A549 (cell line): ENCODE measurements around the gene KPNA6. TPM values are rescaled to one million over a fixed set of nuclear protein-coding genes. Genes with fewer than 3 reads are reported as not detected.

ENCODE experiments used
- ATAC-seq, 2 experiments: fragments of 200-7000 bp in 1 of 2; fragments of >200 bp in 1 of 2; cut with Nextera tagmentation in 1 of 2; cut with Tn5 transposase in 1 of 2; 3 replicates each; pipeline versions ENCODE4 v1.8.0 to v1.9.1; 2018 to 2020; ENCODE audit warnings: mild to moderate bottlenecking in 1 of 2, moderate library complexity in 1 of 2
- CTCF ChIA-PET: fragments of 300-600 bp; sonication (Branson Sonifier 250); formaldehyde crosslinking; extraction: SDS; loops from one replicate; lab custom pipeline; 2021; ENCODE audit warnings: antibody characterized with exemption, inconsistent platforms; lab: Yijun Ruan, JAX
- POLR2A ChIA-PET: fragments of 350-600 bp; formaldehyde crosslinking; extraction: SDS; loops from one replicate; lab custom pipeline; 2021; ENCODE audit warnings: antibody characterized with exemption, inconsistent platforms; lab: Yijun Ruan, JAX
- DNase-seq, 2 experiments: peaks; one replicate each; pipeline versions ENCODE4 v3.0.0 to v3.0.0-alpha.2; 2011 to 2016; ENCODE audit warnings: low read depth in 1 of 2, low spot score in 1 of 2
- FAIRE-seq: peaks from 2 replicates; lab custom pipeline; 2011; peaks lifted over from hg19 to GRCh38; lab: Jason Lieb, UNC
- H3K27ac ChIP-seq, 2 experiments: fragments of >200 bp; sonication (Bioruptor Twin); formaldehyde crosslinking; 3 replicates each; pipeline ENCODE4 v1.5.1; 2016 to 2017
- H3K4me1 ChIP-seq: fragments of >200 bp; sonication (Bioruptor Twin); formaldehyde crosslinking; 3 replicates; pipeline ENCODE4 v1.6.1; 2016
- H3K4me2 ChIP-seq: fragments of >200 bp; sonication (Bioruptor Twin); formaldehyde crosslinking; 3 replicates; pipeline ENCODE4 v1.6.1; 2016
- H3K4me3 ChIP-seq: fragments of >200 bp; sonication (Bioruptor Twin); formaldehyde crosslinking; 3 replicates; pipeline ENCODE4 v1.5.1; 2016
- H3K9me3 ChIP-seq: fragments of >200 bp; sonication (Bioruptor Twin); formaldehyde crosslinking; 3 replicates; pipeline ENCODE4 v1.6.1; 2016
- CEBPB ChIP-seq, 2 experiments: fragments of >200 bp in 1 of 2; sonication (Bioruptor Twin) in 1 of 2; formaldehyde crosslinking in 1 of 2; IDR thresholded peaks; 2 replicates each; pipeline ENCODE4 v1.6.1; 2012 to 2016
- CHD2 ChIP-seq: fragments of 150-350 bp; IDR thresholded peaks from 2 replicates; pipeline ENCODE4 v1.6.1; 2014; ENCODE audit warnings: low read length; ENCODE audit not compliant: partially characterized antibody
- CHD4 ChIP-seq: fragments of 200-600 bp; sonication (generic); IDR thresholded peaks from 2 replicates; pipeline ENCODE4 v1.6.1; 2016; ENCODE audit warnings: antibody characterized with exemption, mild to moderate bottlenecking, borderline replicate concordance
- E2F6 ChIP-seq: IDR thresholded peaks from 2 replicates; pipeline ENCODE4 v1.6.1; 2012; ENCODE audit warnings: low read depth, borderline replicate concordance
- EHMT2 ChIP-seq: fragments of 200-600 bp; sonication (generic); IDR thresholded peaks from 2 replicates; pipeline ENCODE4 v1.6.1; 2016; ENCODE audit warnings: antibody characterized with exemption, low read depth, mild to moderate bottlenecking, moderate library complexity
- GATA3 ChIP-seq: IDR thresholded peaks from 2 replicates; pipeline ENCODE4 v1.6.1; 2012; ENCODE audit warnings: borderline replicate concordance
- HDAC2 ChIP-seq: fragments of 200-600 bp; sonication (generic); IDR thresholded peaks from 2 replicates; pipeline ENCODE4 v1.6.1; 2016
- HEYL ChIP-seq: fragments of 250-450 bp; sonication (Bioruptor Pico); IDR thresholded peaks from 2 replicates; pipeline ENCODE4 v1.8.0; 2021; ENCODE audit warnings: mild to moderate bottlenecking, moderate library complexity
- HOXA7 ChIP-seq: fragments of 250-450 bp; sonication (Bioruptor Pico); IDR thresholded peaks from 2 replicates; pipeline ENCODE4 v1.5.0; 2020; ENCODE audit warnings: mild to moderate bottlenecking, moderate library complexity
- HOXB13 ChIP-seq: fragments of 250-450 bp; sonication (Bioruptor Pico); IDR thresholded peaks from 2 replicates; pipeline ENCODE4 v1.5.0; 2020; ENCODE audit warnings: low read depth, mild to moderate bottlenecking, moderate library complexity
- HOXB5 ChIP-seq: fragments of 250-450 bp; sonication (Bioruptor Pico); IDR thresholded peaks from 2 replicates; pipeline ENCODE4 v1.5.0; 2020; ENCODE audit warnings: mild to moderate bottlenecking, moderate library complexity
- JUN ChIP-seq, 2 experiments: fragments of >200 bp; sonication (Bioruptor Twin); formaldehyde crosslinking; IDR thresholded peaks; 2 replicates in 1 of 2; 3 replicates in 1 of 2; pipeline ENCODE4 v1.6.1; 2016 to 2017
- JUNB ChIP-seq: fragments of >200 bp; sonication (Bioruptor Twin); formaldehyde crosslinking; IDR thresholded peaks from 2 replicates; pipeline ENCODE4 v1.6.1; 2016
- KDM5A ChIP-seq: fragments of 200-600 bp; sonication (generic); IDR thresholded peaks from 2 replicates; pipeline ENCODE4 v1.6.1; 2016; ENCODE audit warnings: antibody characterized with exemption, mild to moderate bottlenecking
- NPAS2 ChIP-seq: fragments of 250-450 bp; sonication (Bioruptor Pico); IDR thresholded peaks from 2 replicates; pipeline ENCODE4 v1.8.0; 2022; ENCODE audit warnings: mild to moderate bottlenecking, moderate library complexity, borderline replicate concordance
- PBX3 ChIP-seq: IDR thresholded peaks from 2 replicates; pipeline ENCODE4 v1.6.1; 2012
- PHF8 ChIP-seq: fragments of 200-600 bp; sonication (generic); IDR thresholded peaks from 2 replicates; pipeline ENCODE4 v1.6.1; 2016; ENCODE audit warnings: low read depth, mild to moderate bottlenecking, antibody characterized with exemption, moderate library complexity, borderline replicate concordance
- POLR2A ChIP-seq: IDR thresholded peaks from 2 replicates; pipeline ENCODE4 v1.6.1; 2012; ENCODE audit warnings: mild to moderate bottlenecking, low read length
- RFX5 ChIP-seq: fragments of 450-650 bp; IDR thresholded peaks from 2 replicates; pipeline ENCODE4 v1.7.1; 2014; ENCODE audit warnings: antibody characterized with exemption, mild to moderate bottlenecking, moderate library complexity
- RNF2 ChIP-seq: fragments of 200-600 bp; sonication (generic); IDR thresholded peaks from 2 replicates; pipeline ENCODE4 v1.6.1; 2016; ENCODE audit warnings: low read depth, mild to moderate bottlenecking, antibody characterized with exemption, moderate library complexity, borderline replicate concordance
- SREBF2 ChIP-seq: fragments of 450-650 bp; IDR thresholded peaks from 2 replicates; pipeline ENCODE4 v1.6.1; 2014; ENCODE audit warnings: mild to moderate bottlenecking, moderate library complexity
- ZC3H11A ChIP-seq: fragments of 450-650 bp; IDR thresholded peaks from 2 replicates; pipeline ENCODE4 v1.6.1; 2014; ENCODE audit warnings: antibody characterized with exemption, mild to moderate bottlenecking
- ZSCAN20 ChIP-seq: fragments of 250-450 bp; sonication (Bioruptor Pico); IDR thresholded peaks from 2 replicates; pipeline ENCODE4 v1.8.0; 2022; ENCODE audit warnings: mild to moderate bottlenecking, moderate library complexity
- WGBS: methylation state at CpG from one replicate; pipeline ENCODE4 v1.1.6; 2017; ENCODE audit errors: missing lambda C conversion rate; 5-methylcytosine and 5-hydroxymethylcytosine counted together
- polyA plus RNA-seq, 4 experiments: library from polyadenylated mRNA; depleted of rRNA in 3 of 4; stranded (reverse); fragments of >200 nt; fragmentation: RNase III in 1 of 4; extraction: RNeasy Plus Mini Kit Qiagen cat#74134 plus additional on column Dnase treatment in 1 of 4; gene quantifications; 2 replicates in 3 of 4; 3 replicates in 1 of 4; pipeline ENCODE4 v1.2.3, GENCODE V29; 2011 to 2017
- TF ChIP-seq, protein P1 (sequence below): IDR thresholded peaks from 2 replicates; pipeline ENCODE4 v1.6.1; 2012
- TF ChIP-seq, protein P2 (sequence below): fragments of >200 bp; sonication (Bioruptor Twin); formaldehyde crosslinking; IDR thresholded peaks from 3 replicates; pipeline ENCODE4 v1.6.1; 2016

Gene KPNA6
- polyA plus RNA-seq, 2 of the 4 experiments (the other 2 are of a cell fraction): 15.9 to 24.3 TPM

GRCh38 chr1:32204943-32205361 is 97.1 kb downstream of the KPNA6 start:
- CTCF ChIA-PET: interaction anchor here (0.6 to 4.5 kb wide), 4 partner anchors 11 to 316 kb away, joined by 3 to 38 read pairs (median 5); no protein-coding TSS in a partner anchor

DNA sequence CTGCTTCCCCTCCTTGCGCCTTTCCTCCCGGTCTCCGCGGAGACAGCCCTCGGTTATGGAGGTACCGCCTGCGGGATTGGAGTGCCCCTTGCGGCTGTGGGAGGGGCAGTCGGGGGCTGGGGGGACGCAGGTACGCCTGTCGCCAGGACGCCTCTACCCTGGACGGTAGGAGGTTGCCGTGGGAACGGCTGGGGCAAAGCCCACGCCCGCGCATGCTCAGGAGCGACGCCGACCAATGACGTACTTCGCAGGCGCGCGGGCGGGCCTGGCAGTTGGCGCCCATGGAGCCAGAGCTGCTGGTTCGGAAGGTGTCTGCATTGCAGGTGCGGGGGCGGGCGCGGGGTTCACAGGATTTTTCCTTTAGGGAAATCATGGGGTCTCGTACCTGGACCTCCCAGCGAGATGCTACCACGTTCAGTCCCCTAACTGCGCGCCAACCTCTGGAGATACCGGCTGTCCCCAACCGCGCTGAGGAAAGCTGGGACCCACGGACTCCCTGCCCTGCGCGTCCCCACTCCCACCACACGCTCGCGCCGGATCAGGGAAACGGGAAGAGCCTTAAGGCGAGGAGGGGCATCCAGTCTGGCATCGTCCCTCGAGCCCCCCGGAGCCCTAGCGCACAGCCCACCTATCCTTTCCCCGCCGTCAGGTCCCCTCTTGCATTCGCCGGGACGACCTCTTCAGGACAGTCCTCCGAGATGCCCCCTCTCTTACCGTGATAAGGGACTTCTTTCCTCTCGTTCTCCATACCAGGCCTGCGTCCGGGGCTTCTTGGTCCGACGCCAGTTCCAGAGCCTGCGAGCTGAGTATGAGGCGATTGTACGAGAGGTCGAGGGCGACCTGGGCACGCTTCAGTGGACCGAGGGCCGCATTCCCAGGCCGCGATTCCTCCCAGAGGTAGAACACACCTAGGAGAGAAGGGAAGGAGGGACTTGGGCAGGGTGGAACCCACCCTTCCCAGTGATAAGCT is 97.8 kb downstream of the KPNA6 start, which contains the start of gene IQCC:
IQCC (plus strand) TSS at position 271 of the 970 bp plus-strand sequence; CDS start at position 282, 11 bp downstream.
- TF ChIP-seq HOXA7 (CRISPR knock-in tag) (no peak), POLR2A (peak; percentile 57), PBX3 (0 out of 2 replicates have a peak, but pooled peaks have one; percentile 36), GATA3 (peak; percentile 11; the same call in 1 of the 2 replicates), E2F6 (0 out of 2 replicates have a peak, but pooled peaks have one; percentile 64), KDM5A (peak; percentile 60; the same call in 1 of the 2 replicates), HOXB5 (CRISPR knock-in tag) (no peak), PHF8 (peak; percentile 39; the same call in 1 of the 2 replicates), JUN (IDR thresholded peaks at IDR 0.05) (peak in 1 of 2 experiments; percentile 26; a peak in 1 of 5 replicates)
- TF ChIP-seq, protein P1, sequence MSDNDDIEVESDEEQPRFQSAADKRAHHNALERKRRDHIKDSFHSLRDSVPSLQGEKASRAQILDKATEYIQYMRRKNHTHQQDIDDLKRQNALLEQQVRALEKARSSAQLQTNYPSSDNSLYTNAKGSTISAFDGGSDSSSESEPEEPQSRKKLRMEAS: peak; percentile 68
- H3K4me2 ChIP-seq: peak within 1 kb of the TSS; percentile 98
- ATAC-seq (peak; percentile 75 to 84), DNase-seq (peak; percentile 70 to 81), FAIRE-seq (no peak)
- peaks cover 12% of the 10 kb centered on the region; the same call in 2 of the 3 replicates for H3K4me1 ChIP-seq
- H3K4me3 ChIP-seq: peak within 1 kb of the TSS; percentile 83
- POLR2A ChIA-PET: interaction anchor here (1.2 to 1.6 kb wide), 2 partner anchors 26 to 116 kb away, joined by 4 to 5 read pairs; partner anchors contain the start of gene TXLNA
- peak within 1 kb of the TSS; percentile 85 to 92 for H3K27ac ChIP-seq
- 15% methylated on average over 22 of the region's 77 CpGs for WGBS
- CTCF ChIA-PET: interaction anchor here (1.2 to 4.5 kb wide), 3 partner anchors 10 to 110 kb away, joined by 3 to 38 read pairs (median 8); no protein-coding TSS in a partner anchor
- H3K9me3 ChIP-seq: no peaks in the 10 kb centered on the region

More at GRCh38 chr1:32204943-32205361, 97.1 kb downstream of the KPNA6 start:
- POLR2A ChIA-PET: interaction anchor here (1.2 to 1.6 kb wide), 2 partner anchors 25 to 117 kb away, joined by 4 to 5 read pairs; partner anchors contain the start of gene TXLNA
- FAIRE-seq: no peak
- Histone ChIP-seq H3K4me1 (peaks cover 13% of the 10 kb centered on the region; the same call in 2 of the 3 replicates), H3K4me2 (peak overlapping the region; percentile 98), H3K9me3 (no peaks in the 10 kb centered on the region), H3K27ac (peak overlapping the region; percentile 85 to 92), H3K4me3 (peak overlapping the region; percentile 83)
- peak in 1 of 2 experiments; percentile 13; a peak in 3 of 6 replicates for ATAC-seq
- DNase-seq: no peak
- 41% methylated on average over 23 of the region's 26 CpGs for WGBS
- TF ChIP-seq NPAS2 (CRISPR knock-in tag) (no peak), HEYL (CRISPR knock-in tag) (no peak), CEBPB (IDR thresholded peaks at IDR 0.05) (no peak), JUNB (no peak), ZSCAN20 (CRISPR knock-in tag) (no peak), SREBF2 (no peak), RFX5 (no peak), HOXB13 (no peak), HDAC2 (no peak), PBX3 (no peak), EHMT2 (no peak), ZC3H11A (no peak), RNF2 (no peak), CHD4 (no peak), HOXA7 (CRISPR knock-in tag) (no peak), CHD2 (no peak)
- TF ChIP-seq, protein P2, sequence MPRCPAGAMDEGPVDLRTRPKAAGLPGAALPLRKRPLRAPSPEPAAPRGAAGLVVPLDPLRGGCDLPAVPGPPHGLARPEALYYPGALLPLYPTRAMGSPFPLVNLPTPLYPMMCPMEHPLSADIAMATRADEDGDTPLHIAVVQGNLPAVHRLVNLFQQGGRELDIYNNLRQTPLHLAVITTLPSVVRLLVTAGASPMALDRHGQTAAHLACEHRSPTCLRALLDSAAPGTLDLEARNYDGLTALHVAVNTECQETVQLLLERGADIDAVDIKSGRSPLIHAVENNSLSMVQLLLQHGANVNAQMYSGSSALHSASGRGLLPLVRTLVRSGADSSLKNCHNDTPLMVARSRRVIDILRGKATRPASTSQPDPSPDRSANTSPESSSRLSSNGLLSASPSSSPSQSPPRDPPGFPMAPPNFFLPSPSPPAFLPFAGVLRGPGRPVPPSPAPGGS: no peak
